Transverse colon (tissue), 3 donors: ENCODE measurements around the gene RALGAPA2.

Experiments used
- POLR2A ChIP-seq: fragments of 450-650 bp; IDR thresholded peaks from one replicate; pipeline ENCODE4 v1.6.1; 2016; ENCODE audit warnings: antibody characterized with exemption, mild to moderate bottlenecking, moderate library complexity
- TF ChIP-seq, protein P1 (sequence below), 5 experiments: fragments of 200-600 bp in 3 of 5; fragments of 450-650 bp in 2 of 5; sonication (generic) in 3 of 5; IDR thresholded peaks; 1 replicate in 2 of 5; 2 replicates in 3 of 5; pipeline ENCODE4 v1.5.1; 2016 to 2017; ENCODE audit warnings: antibody characterized with exemption in 5 of 5, inconsistent platforms in 3 of 5, mild to moderate bottlenecking in 2 of 5, moderate library complexity in 1 of 5

DNA sequence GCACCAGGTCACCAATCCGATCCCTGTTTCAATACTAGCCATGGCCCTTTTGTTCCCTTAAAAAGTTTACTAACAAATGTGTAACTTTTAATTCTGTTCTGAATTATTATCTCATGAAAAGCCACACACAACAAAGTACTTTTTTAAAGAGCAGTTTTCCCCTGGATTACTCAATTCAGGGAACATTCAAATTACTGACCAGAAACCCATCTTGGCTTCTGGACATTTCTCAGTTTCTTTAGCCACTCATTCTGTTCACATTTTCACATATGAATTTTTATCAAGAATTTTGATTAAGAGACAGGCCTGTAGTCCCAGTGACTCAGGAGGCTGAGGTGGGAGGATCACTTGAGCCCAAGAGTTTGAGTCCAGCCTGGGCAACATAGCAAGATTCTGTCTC, 297.1 kb downstream of the RALGAPA2 start:
- TF ChIP-seq POLR2A: no peak
- TF ChIP-seq, protein P1, sequence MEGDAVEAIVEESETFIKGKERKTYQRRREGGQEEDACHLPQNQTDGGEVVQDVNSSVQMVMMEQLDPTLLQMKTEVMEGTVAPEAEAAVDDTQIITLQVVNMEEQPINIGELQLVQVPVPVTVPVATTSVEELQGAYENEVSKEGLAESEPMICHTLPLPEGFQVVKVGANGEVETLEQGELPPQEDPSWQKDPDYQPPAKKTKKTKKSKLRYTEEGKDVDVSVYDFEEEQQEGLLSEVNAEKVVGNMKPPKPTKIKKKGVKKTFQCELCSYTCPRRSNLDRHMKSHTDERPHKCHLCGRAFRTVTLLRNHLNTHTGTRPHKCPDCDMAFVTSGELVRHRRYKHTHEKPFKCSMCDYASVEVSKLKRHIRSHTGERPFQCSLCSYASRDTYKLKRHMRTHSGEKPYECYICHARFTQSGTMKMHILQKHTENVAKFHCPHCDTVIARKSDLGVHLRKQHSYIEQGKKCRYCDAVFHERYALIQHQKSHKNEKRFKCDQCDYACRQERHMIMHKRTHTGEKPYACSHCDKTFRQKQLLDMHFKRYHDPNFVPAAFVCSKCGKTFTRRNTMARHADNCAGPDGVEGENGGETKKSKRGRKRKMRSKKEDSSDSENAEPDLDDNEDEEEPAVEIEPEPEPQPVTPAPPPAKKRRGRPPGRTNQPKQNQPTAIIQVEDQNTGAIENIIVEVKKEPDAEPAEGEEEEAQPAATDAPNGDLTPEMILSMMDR (IDR thresholded peaks at IDR 0.05): no peak
